IMR-90 (cell line): ENCODE data around the gene RALGPS1. TPM values are rescaled to one million over a fixed set of nuclear protein-coding genes. Genes with fewer than 3 reads are reported as not detected.

Experiments used
- ATAC-seq: fragments of 200-7000 bp; cut with Tn5 transposase; 2 replicates; pipeline ENCODE4 v1.9.1; 2020; ENCODE audit warnings: low read depth, mild to moderate bottlenecking, moderate library complexity
- BruUV-seq: library from RNA; stranded (reverse); fragments of 400-500 nt; replicated peaks from 2 replicates; lab custom pipeline; 2021; lab: Mats Ljungman, UMichigan
- CTCF ChIA-PET: fragments of 300-600 bp; formaldehyde crosslinking; extraction: SDS; loops from one replicate; lab custom pipeline; 2021; ENCODE audit warnings: antibody characterized with exemption; lab: Yijun Ruan, JAX
- POLR2A ChIA-PET: fragments of 300-600 bp; sonication (Branson Sonifier 250); formaldehyde crosslinking; loops from one replicate; lab custom pipeline; 2022; ENCODE audit warnings: antibody characterized with exemption; ENCODE audit not compliant: unreplicated experiment; lab: Charles Lee
- DNase-seq: peaks from one replicate; pipeline ENCODE4 v3.0.0; 2013
- H2AFZ ChIP-seq: replicated peaks from 2 replicates; pipeline ENCODE3; 2013; ENCODE audit warnings: low read length, mild to moderate bottlenecking; ENCODE audit not compliant: poor library complexity
- H2AK5ac ChIP-seq: 2 replicates; pipeline ENCODE4 v1.6.1; 2013; ENCODE audit warnings: low read depth, low read length, inconsistent platforms
- H2AK9ac ChIP-seq: replicated peaks from 2 replicates; pipeline ENCODE3; 2013; ENCODE audit warnings: mild to moderate bottlenecking, low read depth, low read length, moderate library complexity; ENCODE audit not compliant: poor library complexity
- H2BK120ac ChIP-seq: 2 replicates; pipeline ENCODE4 v1.6.1; 2013; ENCODE audit warnings: low read depth, low read length, inconsistent platforms
- H2BK15ac ChIP-seq: 3 replicates; pipeline ENCODE4 v1.6.1; 2013; ENCODE audit warnings: low read depth, low read length, inconsistent platforms
- H2BK20ac ChIP-seq: 2 replicates; pipeline ENCODE4 v1.6.1; 2013; ENCODE audit warnings: low read depth, mild to moderate bottlenecking, inconsistent platforms, low read length, moderate library complexity
- H2BK5ac ChIP-seq: 2 replicates; pipeline ENCODE4 v1.6.1; 2013; ENCODE audit warnings: mild to moderate bottlenecking, low read depth, low read length, inconsistent platforms; ENCODE audit not compliant: poor library complexity, severe bottlenecking
- H3K14ac ChIP-seq: replicated peaks from 2 replicates; pipeline ENCODE4 v1.6.1; 2013; ENCODE audit warnings: low read depth, low read length, inconsistent platforms
- H3K18ac ChIP-seq: 2 replicates; pipeline ENCODE4 v1.6.1; 2013; ENCODE audit warnings: low read depth, low read length, control low read depth
- H3K23ac ChIP-seq: 2 replicates; pipeline ENCODE4 v1.6.1; 2013; ENCODE audit warnings: low read depth, low read length, inconsistent platforms
- H3K27ac ChIP-seq: 2 replicates; pipeline ENCODE4 v1.5.1; 2013; ENCODE audit warnings: mild to moderate bottlenecking, control low read depth, low read length; ENCODE audit not compliant: insufficient read depth
- H3K27me3 ChIP-seq: 2 replicates; pipeline ENCODE4 v1.6.1; 2013; ENCODE audit warnings: low read length; ENCODE audit not compliant: control insufficient read depth, insufficient read depth
- H3K36me3 ChIP-seq: 2 replicates; pipeline ENCODE4 v1.6.1; 2013; ENCODE audit warnings: low read length, mixed read lengths; ENCODE audit not compliant: control insufficient read depth, insufficient read depth
- H3K4ac ChIP-seq: 2 replicates; pipeline ENCODE4 v1.6.1; 2013; ENCODE audit warnings: low read depth, low read length, inconsistent platforms
- H3K4me1 ChIP-seq: 2 replicates; pipeline ENCODE4 v1.6.1; 2013; ENCODE audit warnings: low read length, mixed read lengths; ENCODE audit not compliant: control insufficient read depth, insufficient read depth
- H3K4me2 ChIP-seq: 2 replicates; pipeline ENCODE4 v1.6.1; 2013; ENCODE audit warnings: low read depth, mild to moderate bottlenecking, control low read depth, low read length, moderate library complexity
- H3K4me3 ChIP-seq: 2 replicates; pipeline ENCODE4 v1.5.1; 2013; ENCODE audit warnings: low read depth, mild to moderate bottlenecking, control low read depth, low read length, moderate library complexity; ENCODE audit not compliant: insufficient read depth
- H3K56ac ChIP-seq: 2 replicates; pipeline ENCODE4 v1.6.1; 2013; ENCODE audit warnings: low read length, inconsistent platforms; ENCODE audit not compliant: insufficient read depth; ENCODE audit errors: extremely low read depth
- H3K79me1 ChIP-seq, 2 experiments: 2 replicates each; pipeline ENCODE4 v1.6.1; 2013; ENCODE audit warnings: low read length in 2 of 2, inconsistent platforms in 1 of 2, low read depth in 1 of 2
- H3K9ac ChIP-seq: 2 replicates; pipeline ENCODE4 v1.6.1; 2013; ENCODE audit warnings: low read depth, low read length, control low read depth
- H3K9me1 ChIP-seq: 2 replicates; pipeline ENCODE4 v1.6.1; 2013; ENCODE audit warnings: low read length, inconsistent platforms; ENCODE audit not compliant: insufficient read depth
- H3K9me3 ChIP-seq: 2 replicates; pipeline ENCODE4 v1.6.1; 2013; ENCODE audit warnings: low read length; ENCODE audit not compliant: control insufficient read depth, insufficient read depth
- H4K20me1 ChIP-seq: 2 replicates; pipeline ENCODE4 v1.6.1; 2013; ENCODE audit warnings: low read length, inconsistent platforms; ENCODE audit not compliant: insufficient read depth
- H4K5ac ChIP-seq: 2 replicates; pipeline ENCODE4 v1.6.1; 2013; ENCODE audit warnings: mild to moderate bottlenecking, low read depth, low read length, control low read depth
- H4K8ac ChIP-seq, 2 experiments: 2 replicates each; pipeline ENCODE4 v1.6.1; 2013; ENCODE audit warnings: low read depth in 2 of 2, low read length in 2 of 2, control low read depth in 1 of 2, inconsistent platforms in 1 of 2
- H4K91ac ChIP-seq: 2 replicates; pipeline ENCODE4 v1.6.1; 2013; ENCODE audit warnings: low read depth, low read length, inconsistent platforms; ENCODE audit not compliant: insufficient read depth
- BHLHE40 ChIP-seq: fragments of 150-350 bp; IDR thresholded peaks from 2 replicates; pipeline ENCODE4 v1.6.1; 2016; ENCODE audit warnings: mild to moderate bottlenecking, low read depth, low read length
- CEBPB ChIP-seq: IDR thresholded peaks from 2 replicates; pipeline ENCODE4 v1.6.1; 2012; ENCODE audit warnings: low read depth, low read length, improper control_type of control experiment
- CHD1 ChIP-seq: IDR thresholded peaks from 2 replicates; pipeline ENCODE4 v1.6.1; 2012; ENCODE audit warnings: low read depth, low read length, improper control_type of control experiment
- CTCF ChIP-seq: conservative IDR thresholded peaks from 2 replicates; pipeline ENCODE4 v1.5.1; 2012; ENCODE audit warnings: mild to moderate bottlenecking, low read depth, low read length, improper control_type of control experiment
- ELK1 ChIP-seq: fragments of 150-350 bp; IDR thresholded peaks from 2 replicates; pipeline ENCODE4 v1.6.1; 2016; ENCODE audit warnings: low read depth, mild to moderate bottlenecking, low read length, moderate library complexity, borderline replicate concordance
- FOS ChIP-seq: fragments of 150-350 bp; IDR thresholded peaks from 2 replicates; pipeline ENCODE4 v1.6.1; 2016; ENCODE audit warnings: low read depth, low read length
- MAFK ChIP-seq: IDR thresholded peaks from 2 replicates; pipeline ENCODE4 v1.6.1; 2012; ENCODE audit warnings: low read depth, low read length, improper control_type of control experiment
- MAZ ChIP-seq: IDR thresholded peaks from 2 replicates; pipeline ENCODE4 v1.6.1; 2012; ENCODE audit warnings: low read depth, mild to moderate bottlenecking, low read length, improper control_type of control experiment, moderate library complexity, borderline replicate concordance
- MXI1 ChIP-seq: IDR thresholded peaks from 2 replicates; pipeline ENCODE4 v1.6.1; 2012; ENCODE audit warnings: low read depth, mild to moderate bottlenecking, low read length, moderate library complexity, borderline replicate concordance
- NFE2L2 ChIP-seq: fragments of 150-350 bp; IDR thresholded peaks from 2 replicates; pipeline ENCODE4 v1.6.1; 2016; ENCODE audit warnings: low read depth, mild to moderate bottlenecking, low read length
- POLR2A ChIP-seq: IDR thresholded peaks from 2 replicates; pipeline ENCODE4 v1.6.1; 2012; ENCODE audit warnings: mild to moderate bottlenecking, low read depth, low read length
- RAD21 ChIP-seq: IDR thresholded peaks from 2 replicates; pipeline ENCODE4 v1.6.1; 2012; ENCODE audit warnings: low read length, improper control_type of control experiment
- RCOR1 ChIP-seq: IDR thresholded peaks from 2 replicates; pipeline ENCODE4 v1.6.1; 2012; ENCODE audit warnings: mild to moderate bottlenecking, low read length, improper control_type of control experiment; ENCODE audit not compliant: insufficient replicate concordance
- RFX5 ChIP-seq: IDR thresholded peaks from 2 replicates; pipeline ENCODE4 v1.8.0; 2012; ENCODE audit warnings: low read depth, mild to moderate bottlenecking, low read length, moderate library complexity
- SMC3 ChIP-seq: fragments of 150-350 bp; IDR thresholded peaks from 2 replicates; pipeline ENCODE4 v1.6.1; 2016; ENCODE audit warnings: low read depth, mild to moderate bottlenecking, antibody characterized with exemption, low read length, moderate library complexity
- USF2 ChIP-seq: fragments of 150-350 bp; IDR thresholded peaks from 2 replicates; pipeline ENCODE4 v1.6.1; 2017; ENCODE audit warnings: mild to moderate bottlenecking, antibody characterized with exemption, low read length, low read depth
- dilution Hi-C: fragments of 300-500 bp; cut with HindIII; formaldehyde crosslinking; loops from one replicate; pipeline ENCODE4 v1.14.3; 2018; ENCODE audit warnings: low sequenced_read_pairs; ENCODE audit not compliant: unreplicated experiment
- in situ Hi-C: fragments of 300-500 bp; cut with MboI; formaldehyde crosslinking; loops from 3 replicates; pipeline ENCODE4 v1.14.3; 2019; ENCODE audit warnings: low sequenced_read_pairs, inconsistent platforms, mixed read lengths
- intact Hi-C: fragments of 100-400 bp; cut with micrococcal nuclease; formaldehyde crosslinking; loops from 2 replicates; pipeline ENCODE4 v1.10.0; 2022
- polyA plus RNA-seq, 3 experiments: library from polyadenylated mRNA; depleted of rRNA; stranded (reverse); fragments of >200 nt; gene quantifications; 2 replicates each; pipeline ENCODE4 v1.2.3, GENCODE V29; 2012; ENCODE audit warnings: low replicate concordance in 1 of 3
- total RNA-seq: library from RNA; depleted of rRNA; stranded (reverse); fragments of >200 nt; gene quantifications from 2 replicates; pipeline ENCODE4 v1.2.3, GENCODE V29; 2012

The RALGPS1 gene
- total and polyA plus RNA-seq, 2 of the 4 experiments (the other 2 are of a cell fraction): 0.90 to 2.8 TPM

- H3K79me1 ChIP-seq: no peaks in the 10 kb centered on the region
- H3K14ac ChIP-seq: no peak overlapping the region; the same call in 1 of the 2 replicates
- no peak overlapping the region for H2BK15ac ChIP-seq
- DNase-seq (no peak), ATAC-seq (no peak)
- in situ Hi-C loops: no loop called here
- no peak overlapping the region; the same call in 1 of the 2 replicates for H2BK20ac ChIP-seq
- no peaks in the 10 kb centered on the region for H3K9me3 ChIP-seq
- H4K5ac ChIP-seq: no peak overlapping the region
- ChIA-PET CTCF (no interaction called here), POLR2A (no interaction called here)
- no peak overlapping the region for H2AK5ac ChIP-seq
- H3K27ac ChIP-seq: no peak overlapping the region
- TF ChIP-seq RAD21 (no peak), SMC3 (no peak), USF2 (no peak), NFE2L2 (no peak), BHLHE40 (no peak), POLR2A (no peak), MAFK (no peak), RCOR1 (no peak), RFX5 (no peak), CHD1 (no peak), CTCF (no peak), ELK1 (no peak), FOS (no peak), MAZ (no peak), CEBPB (no peak), MXI1 (no peak)
- no peak overlapping the region for H3K9ac ChIP-seq
- H4K8ac ChIP-seq: no peak overlapping the region
- BruUV-seq: no TSS peak
- no peak overlapping the region for H3K56ac ChIP-seq
- dilution Hi-C loops: no loop called here
- H2AFZ ChIP-seq: no peak overlapping the region
- no peaks in the 10 kb centered on the region for H3K36me3 ChIP-seq
- no peak overlapping the region for H2AK9ac ChIP-seq
- intact Hi-C loops: no loop called here
- H3K9me1 ChIP-seq: peaks cover 13% of the 10 kb centered on the region
- no peak overlapping the region; the same call in 1 of the 2 replicates for H3K4ac ChIP-seq
- no peak overlapping the region for H3K23ac ChIP-seq
- H3K4me2 ChIP-seq: no peak overlapping the region
- H4K20me1 ChIP-seq: no peaks in the 10 kb centered on the region
- H2BK120ac ChIP-seq: no peak overlapping the region
- peaks cover 8% of the 10 kb centered on the region for H3K4me1 ChIP-seq
- H2BK5ac ChIP-seq: no peak overlapping the region
- no peak overlapping the region for H3K4me3 ChIP-seq
- H4K91ac ChIP-seq: no peak overlapping the region
- no peak overlapping the region for H3K18ac ChIP-seq
- H3K27me3 ChIP-seq: no peaks in the 10 kb centered on the region
These were observed 141.3 kb downstream of the RALGPS1 start for GRCh38 chr9:127055745-127056402.
